ENCODE data around the gene MEF2D. TPM values are rescaled to one million over a fixed set of nuclear protein-coding genes. Genes with fewer than 3 reads are reported as not detected.

Gene MEF2D
- total and polyA plus RNA-seq, 8 donors = 23.8 to 52.8 (median 31.3) TPM

GRCh38 chr1:156425943-156426342 lies 74.6 kb downstream of the MEF2D start:
- Histone ChIP-seq H3K4me1 (peaks cover 9 to 12% of the 10 kb centered on the region in 2 donors), H3K27me3 (peaks cover 66 to 99% of the 10 kb centered on the region in 2 donors), H3K36me3 (no peaks in the 10 kb centered on the region), H3K27ac (no peak overlapping the region), H3K4me3 (no peak overlapping the region), H3K9me3 (no peaks in the 10 kb centered on the region)
- DNase-seq (no peak), ATAC-seq (no peak)
- intact Hi-C loops (cut with DNase I) = no loop called here
- TF ChIP-seq, protein P1, sequence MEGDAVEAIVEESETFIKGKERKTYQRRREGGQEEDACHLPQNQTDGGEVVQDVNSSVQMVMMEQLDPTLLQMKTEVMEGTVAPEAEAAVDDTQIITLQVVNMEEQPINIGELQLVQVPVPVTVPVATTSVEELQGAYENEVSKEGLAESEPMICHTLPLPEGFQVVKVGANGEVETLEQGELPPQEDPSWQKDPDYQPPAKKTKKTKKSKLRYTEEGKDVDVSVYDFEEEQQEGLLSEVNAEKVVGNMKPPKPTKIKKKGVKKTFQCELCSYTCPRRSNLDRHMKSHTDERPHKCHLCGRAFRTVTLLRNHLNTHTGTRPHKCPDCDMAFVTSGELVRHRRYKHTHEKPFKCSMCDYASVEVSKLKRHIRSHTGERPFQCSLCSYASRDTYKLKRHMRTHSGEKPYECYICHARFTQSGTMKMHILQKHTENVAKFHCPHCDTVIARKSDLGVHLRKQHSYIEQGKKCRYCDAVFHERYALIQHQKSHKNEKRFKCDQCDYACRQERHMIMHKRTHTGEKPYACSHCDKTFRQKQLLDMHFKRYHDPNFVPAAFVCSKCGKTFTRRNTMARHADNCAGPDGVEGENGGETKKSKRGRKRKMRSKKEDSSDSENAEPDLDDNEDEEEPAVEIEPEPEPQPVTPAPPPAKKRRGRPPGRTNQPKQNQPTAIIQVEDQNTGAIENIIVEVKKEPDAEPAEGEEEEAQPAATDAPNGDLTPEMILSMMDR (IDR thresholded peaks at IDR 0.05) = no peak

- no peak overlapping the region for H3K27ac ChIP-seq
- no peaks in the 10 kb centered on the region for H3K9me3 ChIP-seq
- no peak overlapping the region for H3K4me3 ChIP-seq
- intact Hi-C loops (cut with DNase I) = no loop called here
- no peak for ATAC-seq
- H3K4me1 ChIP-seq = peaks cover 19 to 22% of the 10 kb centered on the region in 2 donors
- H3K27me3 ChIP-seq = peaks cover 67 to 99% of the 10 kb centered on the region in 2 donors
- TF ChIP-seq, protein P1 (IDR thresholded peaks at IDR 0.05) = no peak
- no peaks in the 10 kb centered on the region for H3K36me3 ChIP-seq
- no peak for DNase-seq
Observed at GRCh38 chr1:156424806-156425432, 75.7 kb downstream of the MEF2D start.

- DNase-seq (no peak), ATAC-seq (no peak)
- H3K27ac ChIP-seq = no peak overlapping the region
- H3K27me3 ChIP-seq = peaks cover 67 to 99% of the 10 kb centered on the region in 2 donors
- no peaks in the 10 kb centered on the region for H3K36me3 ChIP-seq
- peaks cover 21 to 27% of the 10 kb centered on the region in 2 donors for H3K4me1 ChIP-seq
- H3K9me3 ChIP-seq = no peaks in the 10 kb centered on the region
- H3K4me3 ChIP-seq = no peak overlapping the region
- TF ChIP-seq, protein P1 (IDR thresholded peaks at IDR 0.05) = no peak
- intact Hi-C loops (cut with DNase I) = no loop called here
Observed at GRCh38 chr1:156423422-156424352, 76.9 kb downstream of the MEF2D start.

- Histone ChIP-seq H3K4me1 (peaks cover 21 to 27% of the 10 kb centered on the region in 2 donors), H3K36me3 (no peaks in the 10 kb centered on the region), H3K27ac (no peak overlapping the region), H3K27me3 (peaks cover 75 to 100% of the 10 kb centered on the region in 2 donors), H3K4me3 (no peak overlapping the region), H3K9me3 (no peaks in the 10 kb centered on the region)
- intact Hi-C loops (cut with DNase I) = no loop called here
- peak; percentile 61 for ATAC-seq
- TF ChIP-seq, protein P1 (IDR thresholded peaks at IDR 0.05) = no peak
- DNase-seq = no peak
Observed at GRCh38 chr1:156422602-156423091, 77.9 kb downstream of the MEF2D start.
